ENCODE results near the gene PLEKHG1. TPM values are rescaled to one million over a fixed set of nuclear protein-coding genes. Genes with fewer than 3 reads are reported as not detected.
A peak's percentile ranks its signal among the peaks of the same experiment; 100 is the strongest.

Gene PLEKHG1
- total RNA-seq, 1 experiment from 2014 or later, result 2.7 TPM

DNA sequence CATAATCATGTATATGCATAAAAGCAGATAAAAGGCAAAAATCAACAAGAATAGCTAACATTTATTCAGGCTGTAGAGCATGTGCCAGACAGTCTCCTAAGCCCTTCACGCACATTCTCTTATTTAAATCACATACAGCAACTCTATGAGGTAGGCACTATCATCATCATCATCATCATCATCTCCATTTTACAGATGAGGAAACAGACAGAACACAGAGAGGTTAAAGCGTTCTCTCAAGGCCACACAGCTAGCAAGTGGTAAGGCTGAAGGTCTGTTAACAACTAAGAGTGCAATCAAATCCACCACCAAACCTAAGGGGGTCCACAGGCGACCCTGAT is 857 bp upstream of the PLEKHG1 start (continued):
- no peak for TF ChIP-seq TEAD4 (CRISPR knock-in tag; IDR thresholded peaks at IDR 0.05)
- TF ChIP-seq HMGA2 (CRISPR knock-in tag; IDR thresholded peaks at IDR 0.05), result no peak
- no peak for TF ChIP-seq ZNF232 (CRISPR knock-in tag; IDR thresholded peaks at IDR 0.05)
- no peak for TF ChIP-seq ZNF396 (CRISPR knock-in tag; IDR thresholded peaks at IDR 0.05; ENCODE audit: borderline replicate concordance)

DNA sequence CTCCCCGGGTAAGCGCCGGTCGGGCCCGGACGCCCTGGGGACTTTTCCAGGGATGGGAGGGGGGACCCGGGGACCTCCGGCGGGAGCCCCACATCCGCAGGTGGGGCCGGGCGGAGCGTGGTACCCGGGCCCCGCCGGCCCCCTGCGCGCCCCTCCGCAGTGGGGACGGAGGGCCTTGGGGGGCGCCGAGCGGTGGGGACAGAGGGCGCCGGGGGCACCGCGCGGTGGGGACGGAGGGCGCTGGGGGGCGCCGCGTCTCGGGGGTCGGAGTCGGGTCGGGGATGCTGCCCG is 270 bp downstream of the PLEKHG1 start:
- POLR2A ChIA-PET, result interaction anchor here (0.6 to 1.3 kb wide), 4 partner anchors 182 to 801 kb away, joined by 3 to 5 read pairs (median 4); no protein-coding TSS in a partner anchor
- Mint-ChIP-seq H3K27ac (no peak overlapping the region), H3K27me3 (ENCODE audit: low read depth) (peaks cover 64% of the 10 kb centered on the region), H3K4me3 (no peak overlapping the region), H3K9me3 (no peaks in the 10 kb centered on the region), H3K4me1 (peaks cover 19% of the 10 kb centered on the region), H3K36me3 (no peaks in the 10 kb centered on the region)
- ATAC-seq (no peak), DNase-seq (ENCODE audit: low spot score) (no peak)
- no peak for TF ChIP-seq ZNF671 (CRISPR knock-in tag; IDR thresholded peaks at IDR 0.05)
- no peak for TF ChIP-seq ZNF138 (CRISPR knock-in tag; conservative IDR thresholded peaks at IDR 0.05)
- TF ChIP-seq TP53 (CRISPR knock-in tag; IDR thresholded peaks at IDR 0.05), result 0 out of 2 replicates have a peak, but pooled peaks have one; percentile 11
- CTCF ChIA-PET, result interaction anchor here (0.8 to 2.5 kb wide), 10 partner anchors 10 to 218 kb away, joined by 3 to 20 read pairs (median 5); no protein-coding TSS in a partner anchor

- peak overlapping the region; percentile 89 for H3K4me3 Mint-ChIP-seq
- H3K27ac Mint-ChIP-seq, result peak overlapping the region; percentile 23; the same call in 1 of the 2 replicates
- no peaks in the 10 kb centered on the region for H3K36me3 Mint-ChIP-seq
- DNase-seq (ENCODE audit: low spot score) (peak; percentile 79), ATAC-seq (peak; percentile 66)
- H3K27me3 Mint-ChIP-seq (ENCODE audit: low read depth), result peaks cover 64% of the 10 kb centered on the region
- ChIA-PET CTCF (interaction anchor here (0.8 to 2.5 kb wide), 18 partner anchors 9 to 217 kb away, joined by 3 to 20 read pairs (median 4); no protein-coding TSS in a partner anchor), POLR2A (interaction anchor here (0.5 to 1.3 kb wide), 3 partner anchors 154 to 801 kb away, joined by 3 to 6 read pairs (median 5); no protein-coding TSS in a partner anchor)
- peaks cover 19% of the 10 kb centered on the region for H3K4me1 Mint-ChIP-seq
- H3K9me3 Mint-ChIP-seq, result no peaks in the 10 kb centered on the region
- TF ChIP-seq GABPB1 (CRISPR knock-in tag; IDR thresholded peaks at IDR 0.05) (no peak), AR (CRISPR knock-in tag; IDR thresholded peaks at IDR 0.05) (no peak), FOXJ3 (CRISPR knock-in tag; IDR thresholded peaks at IDR 0.05; ENCODE audit: borderline replicate concordance) (no peak), ZNF263 (CRISPR knock-in tag; IDR thresholded peaks at IDR 0.05; ENCODE audit: low read depth) (no peak), ZNF416 (CRISPR knock-in tag; IDR thresholded peaks at IDR 0.05) (no peak), RELA (CRISPR knock-in tag; IDR thresholded peaks at IDR 0.05; ENCODE audit: borderline replicate concordance) (no peak), ZBTB21 (CRISPR knock-in tag; IDR thresholded peaks at IDR 0.05; ENCODE audit: borderline replicate concordance) (no peak), JUN (CRISPR knock-in tag; IDR thresholded peaks at IDR 0.05) (no peak), ZNF138 (CRISPR knock-in tag; conservative IDR thresholded peaks at IDR 0.05) (no peak), KAT7 (CRISPR knock-in tag; IDR thresholded peaks at IDR 0.05; ENCODE audit: borderline replicate concordance) (no peak), GTF2I (CRISPR knock-in tag; conservative IDR thresholded peaks at IDR 0.05) (no peak), CTCF (IDR thresholded peaks at IDR 0.05) (peak; percentile 8; the same call in 1 of the 2 replicates), NR1H2 (CRISPR knock-in tag; IDR thresholded peaks at IDR 0.05) (no peak), CREM (CRISPR knock-in tag; IDR thresholded peaks at IDR 0.05) (no peak), TP53 (CRISPR knock-in tag; IDR thresholded peaks at IDR 0.05) (no peak), ZNF671 (CRISPR knock-in tag; IDR thresholded peaks at IDR 0.05) (no peak), SP1 (CRISPR knock-in tag; conservative IDR thresholded peaks at IDR 0.05) (no peak; the same call in 1 of the 2 replicates)
- TF ChIP-seq, protein P1, sequence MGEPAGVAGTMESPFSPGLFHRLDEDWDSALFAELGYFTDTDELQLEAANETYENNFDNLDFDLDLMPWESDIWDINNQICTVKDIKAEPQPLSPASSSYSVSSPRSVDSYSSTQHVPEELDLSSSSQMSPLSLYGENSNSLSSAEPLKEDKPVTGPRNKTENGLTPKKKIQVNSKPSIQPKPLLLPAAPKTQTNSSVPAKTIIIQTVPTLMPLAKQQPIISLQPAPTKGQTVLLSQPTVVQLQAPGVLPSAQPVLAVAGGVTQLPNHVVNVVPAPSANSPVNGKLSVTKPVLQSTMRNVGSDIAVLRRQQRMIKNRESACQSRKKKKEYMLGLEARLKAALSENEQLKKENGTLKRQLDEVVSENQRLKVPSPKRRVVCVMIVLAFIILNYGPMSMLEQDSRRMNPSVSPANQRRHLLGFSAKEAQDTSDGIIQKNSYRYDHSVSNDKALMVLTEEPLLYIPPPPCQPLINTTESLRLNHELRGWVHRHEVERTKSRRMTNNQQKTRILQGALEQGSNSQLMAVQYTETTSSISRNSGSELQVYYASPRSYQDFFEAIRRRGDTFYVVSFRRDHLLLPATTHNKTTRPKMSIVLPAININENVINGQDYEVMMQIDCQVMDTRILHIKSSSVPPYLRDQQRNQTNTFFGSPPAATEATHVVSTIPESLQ (CRISPR knock-in tag; IDR thresholded peaks at IDR 0.05), result no peak
- TF ChIP-seq, protein P2, sequence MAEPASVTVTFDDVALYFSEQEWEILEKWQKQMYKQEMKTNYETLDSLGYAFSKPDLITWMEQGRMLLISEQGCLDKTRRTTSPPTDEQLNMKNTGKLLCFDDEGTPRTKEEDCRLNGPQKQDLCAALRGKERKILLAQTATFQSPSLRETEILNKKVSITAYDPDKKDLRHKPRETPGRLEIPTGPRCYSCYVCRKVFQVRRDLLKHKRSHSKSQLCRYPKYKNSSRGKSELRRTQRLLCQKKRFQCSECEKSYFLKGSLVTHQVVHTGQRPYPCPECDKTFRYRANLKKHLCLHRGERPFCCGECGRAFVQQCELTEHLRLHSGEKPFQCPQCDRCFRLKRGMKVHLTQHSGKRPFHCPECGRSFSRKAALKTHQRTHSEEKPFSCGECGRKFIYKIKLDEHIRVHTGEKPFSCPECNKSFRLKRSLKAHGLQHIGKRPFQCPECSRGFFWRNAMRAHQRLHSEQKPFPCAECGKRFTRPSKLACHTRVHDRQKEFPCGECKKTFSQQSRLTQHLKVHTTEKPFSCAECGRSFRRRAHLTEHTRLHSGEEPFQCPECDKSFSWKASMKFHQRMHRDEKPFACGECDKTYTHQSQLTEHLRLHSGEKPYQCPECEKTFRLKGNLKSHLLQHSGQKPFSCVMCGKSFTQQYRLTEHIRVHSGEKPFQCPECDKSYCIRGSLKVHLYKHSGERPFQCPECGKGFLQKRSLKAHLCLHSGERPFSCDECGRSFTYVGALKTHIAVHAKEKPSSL (CRISPR knock-in tag; conservative IDR thresholded peaks at IDR 0.05), result no peak
- TF ChIP-seq, protein P3, sequence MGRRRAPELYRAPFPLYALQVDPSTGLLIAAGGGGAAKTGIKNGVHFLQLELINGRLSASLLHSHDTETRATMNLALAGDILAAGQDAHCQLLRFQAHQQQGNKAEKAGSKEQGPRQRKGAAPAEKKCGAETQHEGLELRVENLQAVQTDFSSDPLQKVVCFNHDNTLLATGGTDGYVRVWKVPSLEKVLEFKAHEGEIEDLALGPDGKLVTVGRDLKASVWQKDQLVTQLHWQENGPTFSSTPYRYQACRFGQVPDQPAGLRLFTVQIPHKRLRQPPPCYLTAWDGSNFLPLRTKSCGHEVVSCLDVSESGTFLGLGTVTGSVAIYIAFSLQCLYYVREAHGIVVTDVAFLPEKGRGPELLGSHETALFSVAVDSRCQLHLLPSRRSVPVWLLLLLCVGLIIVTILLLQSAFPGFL (CRISPR knock-in tag; IDR thresholded peaks at IDR 0.05; ENCODE audit: borderline replicate concordance), result no peak
Measured at GRCh38 chr6:150600301-150601017, 774 bp downstream of the PLEKHG1 start.

Measured in WTC11 (cell line).